ENCODE measurements around the gene MAU2. TPM values are rescaled to one million over a fixed set of nuclear protein-coding genes. Genes with fewer than 3 reads are reported as not detected.
A peak's percentile ranks its signal among the peaks of the same experiment; 100 is the strongest.

Gene MAU2
- total RNA-seq, 1 donor from 2014 or later, result 35.0 TPM

DNA sequence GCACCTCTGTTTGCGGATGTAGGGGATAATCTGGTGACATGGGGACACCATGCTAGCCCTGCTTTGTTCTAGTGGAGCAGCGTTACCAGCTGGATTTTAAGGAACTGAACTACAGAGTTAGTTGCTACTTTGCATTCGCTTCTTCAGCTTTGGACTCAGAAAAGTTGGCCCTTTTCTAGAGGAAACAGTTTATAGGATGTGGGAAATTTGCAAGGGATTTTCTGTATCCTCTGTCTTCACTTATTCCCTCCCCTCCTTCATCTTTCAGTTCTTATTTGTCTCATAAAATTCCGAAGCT lies 87.0 kb downstream of the MAU2 start:
- Histone ChIP-seq H3F3A (ENCODE audit: low read depth) (peaks cover 33% of the 10 kb centered on the region), H3K4me3 (peak overlapping the region; percentile 93), H3K9ac (no peak overlapping the region), H3K27me3 (peaks cover 15% of the 10 kb centered on the region), H2AFZ (replicated peaks) (no peak overlapping the region), H3K36me3 (no peaks in the 10 kb centered on the region), H3K4me2 (peak overlapping the region; percentile 83), H3K79me2 (ENCODE audit: low read depth) (peaks cover 74% of the 10 kb centered on the region), H4K20me1 (ENCODE audit: low read depth) (peaks cover 62% of the 10 kb centered on the region), H3K4me1 (peaks cover 42% of the 10 kb centered on the region), H3K27ac (peak overlapping the region; percentile 31), H3K9me3 (ENCODE audit: low read depth) (no peaks in the 10 kb centered on the region)
- H3K36me3 Mint-ChIP-seq, result peaks cover 12% of the 10 kb centered on the region
- DNase-seq (ENCODE audit: low spot score), result peak; percentile 38
- peak overlapping the region; percentile 99 for H3K4me3 Mint-ChIP-seq
- TF ChIP-seq EZH2 (IDR thresholded peaks at IDR 0.05) (no peak), EZH2phosphoT487 (IDR thresholded peaks at IDR 0.05) (no peak)
- TF ChIP-seq, protein P1, sequence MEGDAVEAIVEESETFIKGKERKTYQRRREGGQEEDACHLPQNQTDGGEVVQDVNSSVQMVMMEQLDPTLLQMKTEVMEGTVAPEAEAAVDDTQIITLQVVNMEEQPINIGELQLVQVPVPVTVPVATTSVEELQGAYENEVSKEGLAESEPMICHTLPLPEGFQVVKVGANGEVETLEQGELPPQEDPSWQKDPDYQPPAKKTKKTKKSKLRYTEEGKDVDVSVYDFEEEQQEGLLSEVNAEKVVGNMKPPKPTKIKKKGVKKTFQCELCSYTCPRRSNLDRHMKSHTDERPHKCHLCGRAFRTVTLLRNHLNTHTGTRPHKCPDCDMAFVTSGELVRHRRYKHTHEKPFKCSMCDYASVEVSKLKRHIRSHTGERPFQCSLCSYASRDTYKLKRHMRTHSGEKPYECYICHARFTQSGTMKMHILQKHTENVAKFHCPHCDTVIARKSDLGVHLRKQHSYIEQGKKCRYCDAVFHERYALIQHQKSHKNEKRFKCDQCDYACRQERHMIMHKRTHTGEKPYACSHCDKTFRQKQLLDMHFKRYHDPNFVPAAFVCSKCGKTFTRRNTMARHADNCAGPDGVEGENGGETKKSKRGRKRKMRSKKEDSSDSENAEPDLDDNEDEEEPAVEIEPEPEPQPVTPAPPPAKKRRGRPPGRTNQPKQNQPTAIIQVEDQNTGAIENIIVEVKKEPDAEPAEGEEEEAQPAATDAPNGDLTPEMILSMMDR (IDR thresholded peaks at IDR 0.05), result no peak
- H3K27me3 Mint-ChIP-seq (ENCODE audit: insufficient read depth, low read depth), result peaks cover 5% of the 10 kb centered on the region
- H3K27ac Mint-ChIP-seq, result peak overlapping the region; percentile 11
- peaks cover 42% of the 10 kb centered on the region for H3K4me1 Mint-ChIP-seq
- peaks cover 2% of the 10 kb centered on the region for H3K9me3 Mint-ChIP-seq

Other genes with a start within 250 kb of the MAU2 start
- gene TMEM161A, start 182.4 kb upstream of the MAU2 start, total RNA-seq (ENCODE audit: low replicate concordance), result 13.3 and 38.3 TPM in 2 replicates
- gene MEF2B, start 150.6 kb upstream of the MAU2 start, total RNA-seq (ENCODE audit: low replicate concordance), result 0.15 TPM in 1 of 2 replicates, not detected in the other
- gene BORCS8, start 128.7 kb upstream of the MAU2 start, total RNA-seq (ENCODE audit: low replicate concordance), result 6.3 and 15.1 TPM in 2 replicates
- gene RFXANK, start 128.6 kb upstream of the MAU2 start, total RNA-seq (ENCODE audit: low replicate concordance), result 31.2 and 60.9 TPM in 2 replicates
- 7.6 and 9.6 TPM in 2 replicates for gene NR2C2AP, start 117.4 kb upstream of the MAU2 start, total RNA-seq (ENCODE audit: low replicate concordance)
- gene NCAN, start 108.9 kb upstream of the MAU2 start, total RNA-seq (ENCODE audit: low replicate concordance), result 4.8 and 12.9 TPM in 2 replicates
- gene TM6SF2, start 47.5 kb upstream of the MAU2 start, total RNA-seq (ENCODE audit: low replicate concordance), result 2.6 and 8.3 TPM in 2 replicates
- 46.1 and 46.9 TPM in 2 replicates for gene SUGP1, start 320 bp upstream of the MAU2 start, total RNA-seq (ENCODE audit: low replicate concordance)
- 37.9 and 49.8 TPM in 2 replicates for gene GATAD2A, start 84.8 kb downstream of the MAU2 start, total RNA-seq (ENCODE audit: low replicate concordance)
- gene TSSK6, start 194.7 kb downstream of the MAU2 start, total RNA-seq (ENCODE audit: low replicate concordance), result 4.6 and 7.0 TPM in 2 replicates
- gene NDUFA13, start 195.4 kb downstream of the MAU2 start, total RNA-seq (ENCODE audit: low replicate concordance), result 78.6 and 108 TPM in 2 replicates
- gene YJEFN3, start 208.1 kb downstream of the MAU2 start, total RNA-seq (ENCODE audit: low replicate concordance), result 2.6 and 5.1 TPM in 2 replicates
- gene CILP2, start 217.4 kb downstream of the MAU2 start, total RNA-seq (ENCODE audit: low replicate concordance), result 1.0 and 3.3 TPM in 2 replicates

Measured in neural progenitor cell (in vitro differentiated cells).